Endometrial microvascular endothelial cells (primary cell): Measurements from ENCODE around the gene EHF. TPM values are rescaled to one million over a fixed set of nuclear protein-coding genes. Genes with fewer than 3 reads are reported as not detected.
"Not testable (repeated sequence)": the region's sequence is repeated elsewhere in the genome, so short reads cannot be mapped to it uniquely, and the experiment has no call there.

ENCODE experiments used
- in situ Hi-C: cut with HindIII; loops from 2 replicates; pipeline ENCODE4 v1.10.0; 2017; ENCODE audit warnings: low sequenced_read_pairs, low pct_unique_long_range_greater_than_20kb; ENCODE audit errors: inconsistent ontology term
- total RNA-seq: library from RNA; depleted of rRNA; stranded (reverse); fragments of >200 nt; gene quantifications from one replicate; pipeline ENCODE4 v1.2.3, GENCODE V29; 2015; ENCODE audit errors: inconsistent ontology term

Gene EHF
- total RNA-seq, 1 donor from 2014 or later = not detected

- in situ Hi-C loops = no loop called here
Observed at GRCh38 chr11:34683396-34683795, 62.5 kb downstream of the EHF start.

- in situ Hi-C loops = no loop called here
Observed at GRCh38 chr11:34685864-34686263, 65.0 kb downstream of the EHF start.

GRCh38 chr11:34692299-34692698, 71.4 kb downstream of the EHF start:
- in situ Hi-C loops = not testable (repeated sequence)

- in situ Hi-C loops = no loop called here
Observed at GRCh38 chr11:34696862-34697261, 76.0 kb downstream of the EHF start.

- in situ Hi-C loops = no loop called here
Observed at GRCh38 chr11:34706709-34707461, 86.0 kb downstream of the EHF start.

- in situ Hi-C loops = no loop called here
Observed at GRCh38 chr11:34707462-34707840, 86.6 kb downstream of the EHF start.

Other genes with a start within 250 kb of the EHF start
- gene CAT, start 182.2 kb upstream of the EHF start, total RNA-seq = 44.0 TPM
- not detected for gene ELF5, start 107.3 kb upstream of the EHF start, total RNA-seq